Upper lobe of right lung (tissue), 1 donor: ENCODE results near the gene DLX1. TPM values are rescaled to one million over a fixed set of nuclear protein-coding genes. Genes with fewer than 3 reads are reported as not detected.

Source experiments
- ATAC-seq: fragments of 200-7000 bp; cut with Tn5 transposase; one replicate; pipeline ENCODE4 v1.9.1; 2020; ENCODE audit warnings: mild to moderate bottlenecking, moderate library complexity
- DNase-seq: peaks from one replicate; pipeline ENCODE4 v3.0.0-alpha.2; 2020
- H3K27ac ChIP-seq: fragments of 200-600 bp; one replicate; pipeline ENCODE4 v1.8.0; 2022
- H3K27me3 ChIP-seq: fragments of 200-600 bp; one replicate; pipeline ENCODE4 v1.8.0; 2022; ENCODE audit warnings: mild to moderate bottlenecking
- H3K36me3 ChIP-seq: fragments of 200-600 bp; one replicate; pipeline ENCODE4 v1.8.0; 2022
- H3K4me1 ChIP-seq: fragments of 200-600 bp; one replicate; pipeline ENCODE4 v1.8.0; 2022
- H3K4me3 ChIP-seq: fragments of 200-600 bp; one replicate; pipeline ENCODE4 v1.8.0; 2022; ENCODE audit warnings: mild to moderate bottlenecking
- H3K9me3 ChIP-seq: fragments of 200-600 bp; one replicate; pipeline ENCODE4 v1.8.0; 2022
- intact Hi-C: fragments of 100-400 bp; cut with DNase I; formaldehyde crosslinking; loops from one replicate; pipeline ENCODE4 v1.11.0; 2022
- total RNA-seq: library from RNA; stranded (reverse); fragmentation: NEBNext Ultra II Directional; extraction: Animal tissue kit (Norgen Biotek cat#: 25700); gene quantifications from one replicate; pipeline ENCODE4 v1.2.1, GENCODE V29; 2021
- TF ChIP-seq, protein P1 (sequence below): fragments of 200-600 bp; IDR thresholded peaks from one replicate; pipeline ENCODE4 v1.8.0; 2022; ENCODE audit warnings: antibody characterized with exemption
- donor health status: DM: no; HTN: yes; CAD: no; lungs with severe emphysema.

Gene DLX1
- total RNA-seq, 1 donor from 2014 or later: not detected

DNA sequence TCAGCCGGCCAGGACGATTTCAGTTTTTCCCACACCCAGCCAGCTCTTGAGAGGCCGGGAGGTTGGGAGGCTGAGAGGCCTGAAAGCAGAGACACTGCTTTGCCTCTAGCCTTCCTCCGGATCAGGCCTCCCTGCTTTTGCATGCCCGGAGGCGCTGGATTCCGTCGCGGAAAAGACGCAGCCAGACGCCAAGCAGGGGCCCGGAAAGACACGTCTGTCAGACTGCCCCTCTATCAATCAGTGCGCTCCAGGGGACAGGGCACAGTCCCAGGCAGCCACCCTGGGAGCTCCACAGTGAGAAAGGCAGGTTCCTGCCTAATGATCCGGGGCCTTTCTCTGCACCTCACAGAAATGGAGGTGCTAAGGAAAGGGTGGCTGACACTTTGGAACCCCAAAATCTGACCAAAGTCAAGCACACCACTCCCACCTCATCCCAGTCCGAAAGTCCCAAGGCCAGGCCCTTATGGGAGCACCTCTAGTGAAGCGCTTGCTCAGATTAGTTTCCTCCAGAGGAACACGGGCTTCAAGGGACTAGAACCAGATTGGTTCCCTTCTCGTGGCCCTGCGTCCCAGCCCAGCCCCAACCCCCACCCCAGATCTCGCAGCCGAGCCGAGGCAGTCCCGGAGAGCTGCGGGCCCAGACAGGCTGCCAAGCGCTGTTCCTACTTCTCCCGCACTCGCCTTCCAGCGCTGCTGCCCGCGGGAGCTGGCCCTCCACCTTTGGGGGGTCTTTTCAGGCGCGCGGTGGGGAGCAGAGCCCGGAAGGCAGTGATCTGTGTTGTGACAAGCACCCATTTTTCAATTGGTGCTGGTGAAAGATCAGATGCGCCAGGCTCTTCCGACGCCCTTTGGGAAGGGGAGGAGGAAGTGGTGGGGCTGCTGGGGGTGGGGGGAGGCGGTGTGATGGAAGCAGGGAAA lies 5.0 kb downstream of the DLX1 start:
- TF ChIP-seq, protein P1, sequence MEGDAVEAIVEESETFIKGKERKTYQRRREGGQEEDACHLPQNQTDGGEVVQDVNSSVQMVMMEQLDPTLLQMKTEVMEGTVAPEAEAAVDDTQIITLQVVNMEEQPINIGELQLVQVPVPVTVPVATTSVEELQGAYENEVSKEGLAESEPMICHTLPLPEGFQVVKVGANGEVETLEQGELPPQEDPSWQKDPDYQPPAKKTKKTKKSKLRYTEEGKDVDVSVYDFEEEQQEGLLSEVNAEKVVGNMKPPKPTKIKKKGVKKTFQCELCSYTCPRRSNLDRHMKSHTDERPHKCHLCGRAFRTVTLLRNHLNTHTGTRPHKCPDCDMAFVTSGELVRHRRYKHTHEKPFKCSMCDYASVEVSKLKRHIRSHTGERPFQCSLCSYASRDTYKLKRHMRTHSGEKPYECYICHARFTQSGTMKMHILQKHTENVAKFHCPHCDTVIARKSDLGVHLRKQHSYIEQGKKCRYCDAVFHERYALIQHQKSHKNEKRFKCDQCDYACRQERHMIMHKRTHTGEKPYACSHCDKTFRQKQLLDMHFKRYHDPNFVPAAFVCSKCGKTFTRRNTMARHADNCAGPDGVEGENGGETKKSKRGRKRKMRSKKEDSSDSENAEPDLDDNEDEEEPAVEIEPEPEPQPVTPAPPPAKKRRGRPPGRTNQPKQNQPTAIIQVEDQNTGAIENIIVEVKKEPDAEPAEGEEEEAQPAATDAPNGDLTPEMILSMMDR: no peak

DNA sequence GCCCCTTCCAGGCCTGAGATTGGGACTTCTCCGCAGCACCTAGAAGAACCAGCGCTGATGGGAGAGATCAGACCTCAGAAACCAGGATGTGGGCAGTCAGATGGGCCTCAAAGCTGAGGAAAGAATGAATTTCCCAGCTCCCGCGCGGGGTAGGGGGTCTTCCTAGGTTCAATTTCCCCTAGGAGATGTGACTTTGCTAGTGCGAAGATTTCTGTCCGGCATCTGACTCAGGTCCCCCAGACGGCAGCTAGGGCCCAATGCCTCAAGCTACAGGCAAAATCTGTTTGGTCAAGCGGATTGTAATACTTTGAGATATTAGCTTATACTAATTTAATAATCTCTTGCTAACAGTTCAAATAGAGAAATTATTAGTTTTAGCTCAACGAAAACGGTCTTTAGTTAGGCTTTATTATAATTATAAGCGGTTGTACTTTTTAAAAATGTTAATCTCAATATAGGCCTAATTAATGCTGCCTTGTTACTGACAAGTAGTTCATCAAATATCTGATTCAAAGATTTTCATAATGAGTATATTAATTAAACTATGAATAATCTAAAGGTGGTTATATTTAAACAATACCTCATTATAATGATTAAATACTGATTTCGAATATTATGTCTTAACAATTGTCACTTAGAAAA lies 5.8 kb downstream of the DLX1 start:
- ATAC-seq: no peak

More for the DNA sequence above, 5.0 kb downstream of the DLX1 start:
- H3K4me3 ChIP-seq: no peak overlapping the region
- peaks cover 29% of the 10 kb centered on the region for H3K4me1 ChIP-seq
- ATAC-seq: no peak
- H3K36me3 ChIP-seq: no peaks in the 10 kb centered on the region
- intact Hi-C loops: no loop called here
- H3K27ac ChIP-seq: no peak overlapping the region
- no peaks in the 10 kb centered on the region for H3K9me3 ChIP-seq
- DNase-seq: no peak
- H3K27me3 ChIP-seq: peaks cover 100% of the 10 kb centered on the region

DNA sequence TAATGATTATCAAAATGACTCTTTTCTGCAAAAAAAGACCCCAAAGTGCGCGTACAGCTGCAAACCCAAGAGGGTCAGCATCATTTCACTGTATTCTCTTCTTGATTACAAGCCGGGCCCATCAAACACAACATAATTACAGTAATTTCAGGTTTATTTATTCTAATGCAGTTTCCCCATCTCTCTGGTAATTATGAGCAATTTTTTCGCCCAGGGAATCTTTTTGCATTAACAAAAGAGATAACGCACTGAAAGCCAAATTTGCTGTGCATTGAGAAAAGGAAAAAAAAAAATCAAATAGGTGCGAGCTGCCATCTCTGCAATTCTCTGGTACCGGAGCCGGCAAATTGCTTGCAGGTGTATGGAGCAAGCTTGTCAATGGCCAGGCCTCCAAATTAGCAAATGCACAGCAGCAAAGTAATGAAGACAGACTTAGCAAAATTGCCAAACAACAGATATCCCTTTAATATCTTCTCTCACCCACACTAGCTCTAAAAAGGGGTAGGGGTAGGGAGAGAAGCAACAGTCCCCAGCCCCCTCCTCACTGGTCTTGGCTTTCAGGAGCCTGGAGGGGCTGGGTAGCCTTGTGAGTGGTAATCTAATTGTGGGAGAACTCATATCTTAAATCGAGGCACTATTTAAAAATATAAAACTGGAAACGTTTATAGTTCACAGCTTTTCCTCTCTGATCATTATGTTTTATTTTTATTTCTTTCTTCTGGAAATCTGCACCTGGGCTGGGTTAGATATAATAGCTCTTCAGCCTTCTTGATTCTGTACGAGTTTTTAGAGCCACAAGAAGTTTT lies 6.7 kb downstream of the DLX1 start:
- intact Hi-C loops: no loop called here
- Histone ChIP-seq H3K27ac (no peak overlapping the region), H3K27me3 (peaks cover 100% of the 10 kb centered on the region), H3K36me3 (no peaks in the 10 kb centered on the region), H3K9me3 (no peaks in the 10 kb centered on the region), H3K4me1 (peaks cover 30% of the 10 kb centered on the region), H3K4me3 (no peak overlapping the region)
- TF ChIP-seq, protein P1: no peak
- no peak for ATAC-seq
- no peak for DNase-seq

More for the DNA sequence above, 5.8 kb downstream of the DLX1 start:
- no peak overlapping the region for H3K4me3 ChIP-seq
- peaks cover 29% of the 10 kb centered on the region for H3K4me1 ChIP-seq
- peaks cover 100% of the 10 kb centered on the region for H3K27me3 ChIP-seq
- no peaks in the 10 kb centered on the region for H3K9me3 ChIP-seq
- intact Hi-C loops: no loop called here
- no peaks in the 10 kb centered on the region for H3K36me3 ChIP-seq
- DNase-seq: no peak
- no peak overlapping the region for H3K27ac ChIP-seq
- TF ChIP-seq, protein P1: no peak

DNA sequence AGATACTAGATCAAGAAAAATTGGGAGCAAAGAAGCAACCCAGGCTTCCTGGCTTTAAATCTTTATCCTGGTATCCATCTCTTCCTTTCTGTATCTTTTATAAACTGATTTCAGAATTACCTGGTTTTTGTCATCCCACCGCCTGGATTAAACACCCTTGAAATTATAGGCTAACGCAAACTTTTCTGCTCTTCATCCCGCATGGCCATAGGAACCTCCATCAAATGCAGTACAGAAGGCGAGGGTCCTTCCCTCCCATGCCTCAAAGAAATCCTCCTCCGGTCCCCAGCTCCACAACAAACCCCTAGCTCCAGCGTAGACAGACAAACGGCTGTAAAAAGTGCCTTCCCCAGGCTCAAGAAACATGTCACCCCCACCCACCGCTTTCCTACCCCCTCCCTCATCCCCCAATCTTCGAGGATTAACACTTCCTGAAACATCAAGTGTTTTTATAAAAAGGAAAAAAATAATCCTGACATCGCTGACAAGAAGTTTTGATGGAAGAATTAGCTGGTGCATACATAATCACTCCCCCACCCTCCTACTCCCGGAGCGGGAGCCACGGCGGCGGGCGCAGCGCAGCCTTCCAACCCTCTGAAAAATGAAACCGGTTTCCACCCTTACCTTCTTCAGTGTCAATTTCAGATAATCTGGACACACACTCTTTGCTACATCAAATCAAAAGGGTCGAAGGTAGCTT lies 7.6 kb downstream of the DLX1 start:
- TF ChIP-seq, protein P1: no peak
- ATAC-seq (no peak), DNase-seq (no peak)
- H3K27ac ChIP-seq: no peak overlapping the region
- peaks cover 100% of the 10 kb centered on the region for H3K27me3 ChIP-seq
- no peak overlapping the region for H3K4me3 ChIP-seq
- intact Hi-C loops: no loop called here
- no peaks in the 10 kb centered on the region for H3K36me3 ChIP-seq
- no peaks in the 10 kb centered on the region for H3K9me3 ChIP-seq
- H3K4me1 ChIP-seq: peaks cover 34% of the 10 kb centered on the region
